Ishikawa (cell line): ENCODE data around the gene RTKN.

Experiments used
- CEBPB ChIP-seq: IDR thresholded peaks from 2 replicates; pipeline ENCODE4 v1.6.1; 2012
- CREB1 ChIP-seq: IDR thresholded peaks from 2 replicates; pipeline ENCODE4 v1.6.1; 2012; ENCODE audit warnings: low read depth
- EGR1 ChIP-seq: IDR thresholded peaks from 2 replicates; pipeline ENCODE4 v1.6.1; 2012
- EP300 ChIP-seq: IDR thresholded peaks from 2 replicates; pipeline ENCODE4 v1.6.1; 2012; ENCODE audit warnings: borderline replicate concordance
- FOXM1 ChIP-seq: IDR thresholded peaks from 2 replicates; pipeline ENCODE4 v1.6.1; 2012; ENCODE audit warnings: low read depth, borderline replicate concordance
- NFIC ChIP-seq: IDR thresholded peaks from 2 replicates; pipeline ENCODE4 v1.6.1; 2012
- RAD21 ChIP-seq: IDR thresholded peaks from 2 replicates; pipeline ENCODE4 v1.6.1; 2012; ENCODE audit warnings: low read depth
- TAF1 ChIP-seq: IDR thresholded peaks from 2 replicates; pipeline ENCODE4 v1.6.1; 2012; ENCODE audit warnings: low read depth, mild to moderate bottlenecking
- TCF12 ChIP-seq: IDR thresholded peaks from 2 replicates; pipeline ENCODE4 v1.6.1; 2012; ENCODE audit warnings: low read depth
- TEAD4 ChIP-seq: IDR thresholded peaks from 2 replicates; pipeline ENCODE4 v1.6.1; 2012
- YY1 ChIP-seq: IDR thresholded peaks from 2 replicates; pipeline ENCODE4 v1.6.1; 2012; ENCODE audit warnings: low read depth
- ZBTB7A ChIP-seq: IDR thresholded peaks from 2 replicates; pipeline ENCODE4 v1.6.1; 2012; ENCODE audit warnings: low read depth
- TF ChIP-seq, protein P1 (sequence below): IDR thresholded peaks from 2 replicates; pipeline ENCODE4 v1.6.1; 2012
- TF ChIP-seq, protein P2 (sequence below): IDR thresholded peaks from 2 replicates; pipeline ENCODE4 v1.6.1; 2012
- TF ChIP-seq, protein P3 (sequence below): IDR thresholded peaks from 2 replicates; pipeline ENCODE4 v1.6.1; 2012; ENCODE audit warnings: low read depth, mild to moderate bottlenecking

Gene RTKN

DNA sequence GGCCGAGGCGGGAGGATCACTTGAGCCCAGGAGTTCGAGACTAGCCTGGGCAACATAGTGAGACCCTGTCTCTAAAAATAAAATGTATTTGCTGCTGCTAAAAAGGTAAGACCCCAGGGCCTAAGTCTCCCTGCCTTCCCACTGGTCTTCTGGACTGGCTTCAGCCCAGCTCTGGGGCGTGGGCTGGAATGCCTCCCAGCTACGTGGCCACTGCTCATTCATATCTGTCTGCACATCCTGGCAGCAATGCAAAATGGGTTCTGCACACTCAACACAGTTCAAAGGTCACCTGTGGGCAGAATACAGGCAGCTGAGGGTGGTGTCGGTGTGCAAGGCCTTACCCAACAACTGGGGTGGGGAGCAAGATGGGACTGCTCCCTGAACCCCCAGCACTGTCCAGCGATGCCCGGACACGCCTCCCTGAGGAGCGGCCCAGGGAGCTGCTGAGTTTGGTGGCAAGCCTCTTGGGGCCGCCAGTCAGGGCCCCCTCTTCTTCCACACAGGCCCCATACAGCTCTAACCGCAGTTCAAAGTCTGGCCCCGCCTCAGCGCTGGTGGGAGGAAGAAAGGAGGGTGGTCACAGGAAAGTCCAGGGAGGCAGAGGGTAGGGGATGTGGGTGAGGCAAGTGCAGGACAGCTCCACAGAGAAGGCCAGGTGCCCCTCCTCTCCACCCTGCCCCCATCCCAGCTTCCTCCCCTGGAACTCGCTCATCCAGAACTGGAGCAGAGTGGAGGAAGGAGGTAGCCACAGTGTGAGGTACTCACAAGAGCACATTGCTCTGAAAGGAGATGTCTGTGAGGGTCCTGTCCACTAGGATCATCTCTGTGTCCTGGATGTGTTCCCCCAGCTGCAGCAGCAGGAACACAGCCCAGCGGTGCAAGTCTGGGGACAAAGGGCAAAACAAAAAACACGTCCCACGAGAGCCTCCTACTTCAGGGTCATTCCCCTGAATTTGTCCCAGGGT is 12.0 kb downstream of the RTKN start:
- no peak for TF ChIP-seq NFIC
- TF ChIP-seq, protein P1, sequence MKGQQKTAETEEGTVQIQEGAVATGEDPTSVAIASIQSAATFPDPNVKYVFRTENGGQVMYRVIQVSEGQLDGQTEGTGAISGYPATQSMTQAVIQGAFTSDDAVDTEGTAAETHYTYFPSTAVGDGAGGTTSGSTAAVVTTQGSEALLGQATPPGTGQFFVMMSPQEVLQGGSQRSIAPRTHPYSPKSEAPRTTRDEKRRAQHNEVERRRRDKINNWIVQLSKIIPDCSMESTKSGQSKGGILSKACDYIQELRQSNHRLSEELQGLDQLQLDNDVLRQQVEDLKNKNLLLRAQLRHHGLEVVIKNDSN: no peak
- no peak for TF ChIP-seq ZBTB7A
- TF ChIP-seq, protein P2, sequence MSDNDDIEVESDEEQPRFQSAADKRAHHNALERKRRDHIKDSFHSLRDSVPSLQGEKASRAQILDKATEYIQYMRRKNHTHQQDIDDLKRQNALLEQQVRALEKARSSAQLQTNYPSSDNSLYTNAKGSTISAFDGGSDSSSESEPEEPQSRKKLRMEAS: no peak
- no peak for TF ChIP-seq YY1
- TF ChIP-seq TAF1: no peak
- no peak for TF ChIP-seq RAD21
- TF ChIP-seq, protein P3, sequence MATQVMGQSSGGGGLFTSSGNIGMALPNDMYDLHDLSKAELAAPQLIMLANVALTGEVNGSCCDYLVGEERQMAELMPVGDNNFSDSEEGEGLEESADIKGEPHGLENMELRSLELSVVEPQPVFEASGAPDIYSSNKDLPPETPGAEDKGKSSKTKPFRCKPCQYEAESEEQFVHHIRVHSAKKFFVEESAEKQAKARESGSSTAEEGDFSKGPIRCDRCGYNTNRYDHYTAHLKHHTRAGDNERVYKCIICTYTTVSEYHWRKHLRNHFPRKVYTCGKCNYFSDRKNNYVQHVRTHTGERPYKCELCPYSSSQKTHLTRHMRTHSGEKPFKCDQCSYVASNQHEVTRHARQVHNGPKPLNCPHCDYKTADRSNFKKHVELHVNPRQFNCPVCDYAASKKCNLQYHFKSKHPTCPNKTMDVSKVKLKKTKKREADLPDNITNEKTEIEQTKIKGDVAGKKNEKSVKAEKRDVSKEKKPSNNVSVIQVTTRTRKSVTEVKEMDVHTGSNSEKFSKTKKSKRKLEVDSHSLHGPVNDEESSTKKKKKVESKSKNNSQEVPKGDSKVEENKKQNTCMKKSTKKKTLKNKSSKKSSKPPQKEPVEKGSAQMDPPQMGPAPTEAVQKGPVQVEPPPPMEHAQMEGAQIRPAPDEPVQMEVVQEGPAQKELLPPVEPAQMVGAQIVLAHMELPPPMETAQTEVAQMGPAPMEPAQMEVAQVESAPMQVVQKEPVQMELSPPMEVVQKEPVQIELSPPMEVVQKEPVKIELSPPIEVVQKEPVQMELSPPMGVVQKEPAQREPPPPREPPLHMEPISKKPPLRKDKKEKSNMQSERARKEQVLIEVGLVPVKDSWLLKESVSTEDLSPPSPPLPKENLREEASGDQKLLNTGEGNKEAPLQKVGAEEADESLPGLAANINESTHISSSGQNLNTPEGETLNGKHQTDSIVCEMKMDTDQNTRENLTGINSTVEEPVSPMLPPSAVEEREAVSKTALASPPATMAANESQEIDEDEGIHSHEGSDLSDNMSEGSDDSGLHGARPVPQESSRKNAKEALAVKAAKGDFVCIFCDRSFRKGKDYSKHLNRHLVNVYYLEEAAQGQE: no peak

DNA sequence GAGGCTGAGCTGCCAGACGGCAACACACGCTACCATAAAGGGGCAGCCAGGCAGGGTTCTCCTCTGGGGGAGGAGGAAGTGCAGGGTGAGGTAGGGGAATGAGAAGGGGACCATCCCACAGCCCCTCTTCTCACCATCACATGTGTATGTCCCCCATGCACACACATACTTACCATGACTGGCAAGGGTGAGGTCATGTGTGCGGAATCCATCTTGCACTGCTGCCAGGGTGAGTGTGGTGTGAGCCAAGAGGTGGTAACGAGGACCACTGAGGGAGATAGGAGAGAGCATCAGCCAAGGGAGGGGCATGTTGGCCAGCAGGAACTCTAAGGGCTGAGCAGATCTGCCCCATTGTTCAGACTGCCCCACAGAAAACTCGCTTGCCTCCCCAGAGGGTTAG is 13.1 kb downstream of the RTKN start:
- TF ChIP-seq TCF12 (no peak), EGR1 (no peak), YY1 (no peak), RAD21 (no peak), TEAD4 (no peak), ZBTB7A (no peak), EP300 (no peak), FOXM1 (no peak), CEBPB (no peak), TAF1 (no peak), NFIC (no peak), CREB1 (no peak)
- TF ChIP-seq, protein P1: no peak
- TF ChIP-seq, protein P2: no peak
- TF ChIP-seq, protein P3: no peak

DNA sequence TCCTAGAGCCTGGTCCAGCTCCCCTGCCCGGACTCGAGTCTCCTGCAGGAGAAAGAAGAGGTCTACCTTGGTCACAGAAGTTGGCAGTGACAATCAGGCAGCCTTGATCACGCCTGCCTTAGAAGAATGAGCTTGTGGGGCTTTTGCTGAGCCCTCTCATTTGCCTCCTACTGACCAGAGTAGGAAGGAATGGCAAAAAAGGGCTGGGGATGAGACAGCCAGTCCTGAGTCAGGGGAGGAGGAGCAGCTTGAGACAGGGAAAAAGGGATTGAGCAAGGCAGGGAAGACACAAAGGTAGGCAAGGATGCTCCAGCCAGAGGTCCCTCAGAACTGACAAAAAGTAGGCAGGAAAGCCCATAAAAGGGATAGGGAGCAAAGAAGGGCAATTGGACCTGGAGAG is 14.2 kb downstream of the RTKN start:
- TF ChIP-seq TCF12 (no peak), YY1 (no peak), ZBTB7A (no peak), TEAD4 (no peak), TAF1 (no peak), RAD21 (no peak), CEBPB (no peak), FOXM1 (no peak), CREB1 (no peak), EGR1 (no peak), EP300 (no peak), NFIC (no peak)
- TF ChIP-seq, protein P1: no peak
- TF ChIP-seq, protein P3: no peak
- TF ChIP-seq, protein P2: no peak
